NCI-H1694 treated with DMSO at 0.1 percent for 48 hours (cell line): Measurements from ENCODE around the gene MOK.

Experiments used
- DNase-seq: peaks from one replicate; lab custom pipeline; 2025; lab: John Stamatoyannopoulos, UW

The MOK gene

DNA sequence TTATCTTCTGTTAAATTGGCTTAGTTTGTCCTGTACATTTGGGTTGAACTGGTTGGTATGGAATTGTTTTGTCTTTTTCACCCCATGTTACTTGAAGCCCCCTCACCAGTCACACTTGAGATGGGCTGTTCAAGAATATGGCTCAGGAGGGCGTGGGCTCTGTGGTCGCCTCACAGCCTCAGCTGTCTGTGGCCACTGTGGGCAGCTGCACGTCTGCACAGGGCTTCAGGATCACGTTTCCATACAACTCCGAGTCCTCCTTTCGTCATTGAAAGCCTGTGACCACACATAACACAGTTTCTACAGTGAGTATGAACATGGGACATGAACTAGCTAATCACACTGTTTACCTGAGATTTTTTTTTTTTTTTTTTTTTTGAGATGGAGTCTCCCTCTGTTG lies 81.3 kb downstream of the MOK start:
- no peak for DNase-seq

DNA sequence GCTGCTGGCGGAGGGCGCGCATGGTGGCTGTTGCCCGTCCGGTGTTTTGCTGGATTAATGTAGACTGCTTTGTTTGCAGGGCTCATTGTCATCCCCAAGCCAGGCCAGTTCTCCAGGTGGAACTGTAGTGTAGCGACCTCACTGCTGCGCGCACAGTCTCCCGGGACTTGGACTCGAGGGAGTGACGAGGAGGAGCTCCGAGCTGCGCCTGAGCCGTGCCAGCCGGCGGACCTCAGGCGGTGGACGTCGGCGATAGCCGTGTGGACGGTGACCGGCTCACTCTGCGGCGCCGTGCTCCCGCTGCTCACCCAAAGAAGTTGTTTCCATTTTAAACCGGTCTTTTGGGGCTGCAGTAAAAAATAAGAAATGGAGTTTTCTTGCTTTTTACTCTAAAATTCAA lies 82.2 kb downstream of the MOK start:
- no peak for DNase-seq

DNA sequence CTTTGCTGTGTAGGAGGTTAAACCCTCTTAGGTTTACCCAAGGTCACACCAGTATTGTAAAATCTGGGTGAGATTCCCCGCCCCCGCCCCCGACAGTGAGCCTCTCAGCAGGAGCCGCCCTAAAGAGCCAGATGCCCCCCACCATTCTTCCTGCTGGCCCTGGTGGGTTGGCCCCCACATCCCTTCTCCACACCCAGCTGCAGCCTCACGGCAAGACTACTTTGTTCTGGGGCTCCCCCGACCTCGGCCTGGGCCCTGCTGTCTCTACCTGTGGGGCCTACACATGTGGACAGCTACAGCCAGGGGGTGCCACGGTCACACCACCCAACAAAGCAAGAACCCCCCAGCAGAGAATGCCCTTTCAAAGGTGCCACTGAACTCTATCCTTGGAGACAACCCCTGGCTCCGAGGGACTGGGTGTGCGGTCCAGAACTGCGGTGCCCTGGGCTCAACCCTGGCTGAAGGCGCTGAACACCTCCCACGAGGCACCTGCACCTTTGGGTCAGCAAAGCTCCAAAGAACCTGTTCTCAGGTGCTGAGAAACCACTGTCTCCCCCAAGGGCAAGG lies 82.9 kb downstream of the MOK start:
- no peak for DNase-seq

DNA sequence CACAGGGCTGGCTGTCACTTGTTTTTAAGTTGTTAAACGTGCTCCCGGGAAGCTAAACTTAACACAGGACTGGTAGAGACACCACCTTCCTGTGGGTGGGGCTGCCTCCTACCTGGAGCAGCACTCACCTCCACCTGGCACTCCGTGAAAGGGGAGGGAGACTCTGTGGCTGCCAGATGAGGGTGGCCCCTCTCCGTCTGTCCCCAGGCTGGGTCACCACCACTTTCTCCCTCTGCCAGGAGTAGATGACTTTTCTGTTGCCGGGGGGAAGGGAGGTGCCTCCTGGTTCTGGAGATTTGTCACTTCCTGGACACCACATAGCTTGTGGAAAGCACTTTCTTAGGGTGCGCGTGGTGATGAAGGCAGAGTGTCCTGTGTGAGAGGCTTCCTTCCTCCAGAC lies 83.9 kb downstream of the MOK start:
- no peak for DNase-seq

DNA sequence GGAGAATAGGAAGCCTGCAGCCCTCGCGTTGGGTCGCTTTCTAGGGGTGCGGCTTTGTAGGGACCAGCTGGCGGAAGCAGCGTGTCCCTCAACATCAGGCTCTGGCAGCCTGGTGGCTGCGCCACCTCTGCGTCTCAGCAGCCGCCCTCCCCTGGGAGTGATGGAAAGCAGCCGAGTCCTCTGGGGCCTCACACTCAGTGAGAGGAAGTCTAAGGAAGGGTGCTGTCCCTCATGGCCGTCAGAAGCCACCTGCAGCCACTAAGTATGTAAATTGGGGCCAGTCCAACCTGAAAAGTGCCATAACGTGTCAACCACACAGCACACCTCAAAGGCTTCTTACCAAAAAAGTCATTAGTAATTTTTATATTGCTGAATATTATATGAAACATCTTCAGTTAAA lies 84.9 kb downstream of the MOK start:
- no peak for DNase-seq

DNA sequence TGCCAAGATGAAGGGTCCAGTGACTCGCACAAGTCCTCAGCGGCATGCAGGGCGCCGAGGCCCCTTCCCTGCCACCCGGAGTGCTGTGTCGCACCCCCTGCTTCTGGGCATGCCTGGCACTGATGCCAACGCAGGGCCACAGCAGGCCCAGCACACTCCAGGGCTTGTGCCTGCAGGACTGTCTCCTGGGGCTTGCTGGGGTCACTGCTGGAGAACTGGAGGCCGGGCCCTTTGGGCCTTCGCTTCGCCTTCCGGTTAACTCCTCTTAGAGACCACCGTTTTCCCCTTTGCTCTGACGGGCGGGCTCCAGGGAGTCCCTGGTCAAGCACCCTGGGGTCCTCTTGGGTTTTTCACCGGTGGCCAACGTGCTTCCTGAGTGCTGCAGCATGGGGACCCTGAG lies 85.6 kb downstream of the MOK start:
- no peak for DNase-seq

DNA sequence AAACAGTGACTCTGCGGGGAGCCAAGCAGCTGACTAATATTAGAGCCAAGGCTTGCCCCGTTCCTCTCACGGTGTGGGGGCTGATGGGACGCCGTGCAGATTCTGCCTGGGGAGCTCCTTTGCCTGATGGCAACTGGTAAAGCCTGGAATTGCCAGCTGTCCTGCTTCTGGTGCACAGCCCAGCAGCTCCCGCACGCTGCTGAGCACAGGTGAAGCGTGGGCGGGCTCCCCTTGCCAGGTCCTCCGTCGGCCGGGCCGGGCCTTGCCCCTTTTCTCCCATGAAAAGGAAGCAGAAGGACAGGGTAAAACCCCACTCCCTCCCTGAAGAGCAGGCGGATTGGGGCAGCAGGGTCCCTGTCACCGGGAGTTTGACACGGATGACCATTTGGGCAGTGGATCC lies 86.3 kb downstream of the MOK start:
- no peak for DNase-seq

DNA sequence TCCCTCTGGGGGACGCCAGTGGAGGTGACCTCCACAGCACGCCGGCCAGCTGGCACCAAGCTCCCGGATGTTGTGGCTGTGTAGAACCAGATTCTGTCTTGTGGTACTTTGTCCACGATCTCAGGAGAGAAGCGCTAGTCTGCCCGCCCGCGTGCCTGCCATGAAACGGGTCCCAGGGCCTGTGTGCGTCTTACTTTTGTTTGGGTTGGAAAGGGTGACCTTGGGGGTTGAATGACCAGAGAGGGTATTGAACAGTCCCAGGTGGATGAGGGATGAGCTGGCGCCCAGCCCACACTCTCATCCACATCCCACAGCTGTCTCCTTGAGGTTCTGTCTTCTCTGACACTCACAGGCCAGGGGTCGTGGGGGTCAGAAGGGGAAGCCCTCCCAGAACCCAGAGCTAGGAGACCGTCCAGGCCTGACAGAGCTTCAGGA lies 87.0 kb downstream of the MOK start:
- no peak for DNase-seq

DNA sequence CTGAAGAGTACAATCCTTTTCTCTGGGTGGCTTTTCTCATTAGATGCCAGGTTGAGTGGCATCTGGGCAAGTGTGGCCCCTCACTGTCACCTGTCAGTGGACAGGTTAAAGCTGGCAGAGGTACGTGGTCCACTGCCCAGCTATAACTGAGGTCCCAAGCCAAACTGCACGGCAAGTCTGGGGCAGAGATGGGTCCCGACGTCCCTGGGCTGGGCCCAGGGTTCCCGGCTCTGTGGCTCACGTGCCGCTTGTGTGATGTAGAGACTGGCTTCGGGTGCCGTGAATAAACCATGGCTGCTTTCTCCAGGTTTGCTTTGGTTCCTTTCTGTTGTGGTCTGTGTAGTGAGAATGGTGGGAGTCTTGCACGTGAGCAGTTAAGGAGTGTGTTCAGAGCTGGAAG lies 87.6 kb downstream of the MOK start:
- no peak for DNase-seq

DNA sequence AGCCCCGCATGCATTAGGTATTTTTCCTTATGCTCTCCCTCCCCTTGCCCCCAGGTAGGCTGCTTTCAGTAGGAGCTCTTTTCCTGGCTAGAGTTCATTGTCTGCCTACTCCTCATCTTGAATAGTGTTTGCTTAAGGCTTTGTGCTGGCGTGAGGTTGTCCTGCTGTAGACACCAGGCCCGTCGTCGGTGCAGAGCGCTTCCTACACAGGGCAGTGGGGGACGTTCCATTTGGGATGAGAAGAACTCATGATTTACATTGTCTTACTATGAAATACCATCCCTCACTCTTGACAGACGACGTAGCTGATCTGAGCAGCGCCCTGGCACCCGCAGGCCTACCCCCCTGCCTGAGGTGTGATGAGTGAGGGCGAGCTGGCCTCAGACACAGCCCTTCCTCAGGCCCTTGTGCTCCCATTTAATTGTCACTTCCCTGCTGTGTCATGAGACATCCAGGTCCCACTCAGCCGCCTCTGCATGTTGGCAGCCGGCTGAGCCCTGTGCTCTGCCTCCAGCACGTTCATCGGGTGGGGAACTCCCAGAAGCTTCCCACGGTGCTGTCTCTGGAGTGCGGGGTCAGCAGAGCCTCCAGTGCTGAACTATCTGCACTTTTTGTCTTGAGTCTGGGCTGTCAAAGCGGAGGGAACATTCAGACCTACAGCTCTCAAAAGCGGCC lies 89.3 kb downstream of the MOK start:
- no peak for DNase-seq

DNA sequence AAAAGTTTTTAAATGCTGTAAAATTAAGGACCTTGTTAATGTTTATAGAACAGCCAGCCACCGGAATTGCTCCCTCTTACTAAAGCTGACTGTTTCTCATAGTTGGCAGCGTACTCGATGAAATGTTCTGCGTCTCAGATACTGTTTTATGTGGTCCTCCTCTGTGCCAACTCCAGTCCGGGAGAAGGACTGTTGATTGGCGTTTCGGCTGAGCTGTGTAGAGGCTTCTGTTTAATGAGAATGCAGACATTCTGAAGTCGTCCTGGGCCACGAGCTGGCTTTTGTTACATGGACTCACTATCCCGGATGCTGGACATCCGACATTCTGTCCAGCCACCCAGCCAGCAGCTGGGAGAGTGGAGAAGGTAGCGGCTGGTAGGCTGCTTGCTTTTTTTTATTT lies 89.9 kb downstream of the MOK start:
- no peak for DNase-seq

DNA sequence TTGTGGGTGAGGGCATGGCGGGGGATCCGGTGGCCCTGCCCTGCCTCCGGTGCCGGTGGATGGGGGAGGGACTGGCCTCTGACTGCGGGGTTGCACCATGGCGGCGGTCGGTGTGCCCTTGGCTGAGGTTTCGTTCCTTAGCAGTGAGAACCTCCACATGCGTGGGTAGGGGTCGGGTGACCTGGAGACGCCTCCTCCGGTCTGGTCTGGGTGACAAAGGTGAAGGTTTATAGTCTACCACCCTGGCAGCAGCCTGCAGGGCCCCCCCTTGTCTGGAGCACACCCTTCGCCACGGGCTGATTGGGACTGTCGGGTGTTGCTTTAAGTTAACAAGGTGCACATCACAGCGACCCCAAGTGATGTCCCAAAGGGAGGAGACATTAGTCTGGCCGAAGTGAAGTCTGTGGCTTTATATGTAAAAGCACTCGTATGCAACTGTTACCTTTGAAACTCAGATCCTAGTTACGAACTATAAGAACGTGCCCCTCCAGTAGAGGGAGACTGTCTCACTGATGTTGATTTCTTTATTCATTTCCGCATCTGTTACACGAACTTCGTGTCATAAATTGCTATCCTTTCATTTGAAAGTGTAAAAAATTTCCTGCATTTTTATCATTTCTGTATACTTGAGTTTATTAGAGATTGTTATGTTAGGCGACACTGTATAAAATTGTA lies 90.8 kb downstream of the MOK start:
- DNase-seq, result no peak

DNA sequence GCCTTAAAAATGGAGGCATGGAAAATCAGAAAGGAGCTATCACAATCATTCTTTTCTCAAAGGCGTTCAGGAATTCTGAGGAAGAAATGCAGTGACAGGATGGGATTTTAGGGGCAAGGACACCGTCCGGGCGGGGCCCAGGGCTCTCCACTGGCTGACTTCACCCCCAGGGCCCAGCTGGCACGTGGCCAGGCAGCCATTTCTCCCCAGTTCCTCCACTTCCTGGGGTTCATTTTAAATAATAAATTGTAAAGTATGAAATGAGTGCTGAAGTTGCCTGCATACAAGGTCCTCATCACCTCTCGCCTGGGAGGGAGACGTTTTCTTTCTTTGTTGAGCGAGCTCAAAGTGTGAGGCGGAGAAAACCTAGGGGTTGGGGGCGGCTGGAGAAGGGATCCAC lies 91.5 kb downstream of the MOK start:
- no peak for DNase-seq

DNA sequence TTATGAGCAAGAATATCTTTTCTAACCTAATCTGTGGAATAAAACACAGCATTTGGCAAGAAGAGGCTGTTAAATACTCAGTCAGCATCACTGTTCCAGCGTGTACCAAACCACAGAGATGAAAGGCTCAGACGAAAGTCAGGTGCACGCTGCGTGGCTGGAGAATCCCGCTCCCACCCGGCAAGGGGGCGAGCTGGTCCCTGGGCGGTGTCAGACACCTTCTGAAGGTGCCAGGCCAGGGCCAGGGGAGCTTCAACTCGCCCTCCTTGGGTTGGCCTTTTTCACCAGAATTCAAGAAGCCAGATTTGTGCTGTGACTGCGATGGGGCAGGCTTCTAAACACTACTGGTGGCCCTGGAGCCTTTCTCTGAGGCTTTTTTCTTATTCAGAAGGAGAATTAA lies 92.1 kb downstream of the MOK start:
- no peak for DNase-seq

DNA sequence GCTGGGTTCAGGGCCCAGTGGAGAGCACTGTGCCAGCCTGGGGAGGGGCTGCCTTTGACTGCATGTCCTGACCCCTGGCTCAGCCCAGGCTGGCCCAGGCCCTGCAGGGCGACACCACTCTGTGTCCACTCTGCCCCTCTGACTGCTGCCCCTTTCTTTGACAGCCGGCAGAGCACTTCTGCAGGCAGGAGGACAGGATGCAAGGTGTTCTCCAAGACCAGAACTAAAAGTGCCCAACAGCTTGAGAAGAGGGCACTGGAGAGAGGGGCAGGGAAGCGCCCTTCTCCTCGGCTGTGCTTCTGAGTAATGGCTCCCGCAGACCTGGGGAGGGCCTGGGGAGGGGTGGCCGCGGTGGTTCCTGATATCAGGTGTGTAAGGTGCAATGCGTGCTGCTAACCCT lies 92.6 kb downstream of the MOK start:
- no peak for DNase-seq

DNA sequence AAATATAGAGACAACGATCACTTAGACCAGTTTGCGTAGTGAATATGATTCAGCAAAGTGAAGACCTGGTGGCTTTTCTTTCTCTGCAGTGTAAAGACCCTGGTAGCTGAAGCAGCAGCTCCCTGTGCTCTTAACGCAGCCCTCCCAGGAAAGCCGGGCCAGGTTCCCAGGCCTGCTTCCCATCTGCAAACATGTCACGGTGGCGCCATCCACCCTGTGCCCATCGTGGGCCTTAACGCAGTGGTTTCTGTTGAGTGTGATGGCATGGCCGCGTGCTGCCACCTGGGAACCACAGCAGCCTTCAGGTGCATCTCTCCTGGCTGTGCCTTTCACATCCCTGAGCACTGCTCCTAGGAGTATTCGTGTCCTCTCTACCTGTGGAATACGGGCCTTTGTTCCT lies 93.7 kb downstream of the MOK start:
- no peak for DNase-seq

DNA sequence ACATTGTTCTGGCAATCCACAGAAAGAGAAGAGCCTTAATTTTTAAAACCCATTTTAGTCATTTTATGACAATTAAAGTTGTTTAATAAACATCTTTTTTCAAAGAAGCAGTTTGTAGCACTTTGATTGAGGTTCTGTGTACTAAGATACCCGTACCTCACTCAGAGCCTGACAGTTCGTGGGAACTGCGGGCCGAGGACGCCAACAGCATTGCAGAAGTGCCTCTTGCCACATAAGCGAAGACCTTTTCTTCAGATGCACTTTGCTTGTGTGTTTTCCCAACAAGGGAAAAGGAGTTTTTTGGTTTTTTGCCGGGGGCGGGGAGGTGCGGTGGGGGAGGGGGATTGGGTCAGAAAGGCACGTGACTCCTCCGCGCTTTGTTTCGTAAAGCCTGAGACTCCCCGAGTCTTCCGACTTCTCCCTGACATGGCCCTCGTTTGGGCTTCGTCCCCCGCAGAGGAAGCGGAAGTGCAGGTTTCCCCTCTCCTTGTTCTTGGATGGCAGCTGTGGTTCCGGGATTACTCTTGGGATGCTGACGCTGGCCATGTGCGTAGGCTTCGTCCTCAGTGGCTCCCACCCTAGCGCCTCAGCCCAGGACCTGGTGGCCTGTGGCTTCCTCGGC lies 94.4 kb downstream of the MOK start:
- DNase-seq, result no peak

DNA sequence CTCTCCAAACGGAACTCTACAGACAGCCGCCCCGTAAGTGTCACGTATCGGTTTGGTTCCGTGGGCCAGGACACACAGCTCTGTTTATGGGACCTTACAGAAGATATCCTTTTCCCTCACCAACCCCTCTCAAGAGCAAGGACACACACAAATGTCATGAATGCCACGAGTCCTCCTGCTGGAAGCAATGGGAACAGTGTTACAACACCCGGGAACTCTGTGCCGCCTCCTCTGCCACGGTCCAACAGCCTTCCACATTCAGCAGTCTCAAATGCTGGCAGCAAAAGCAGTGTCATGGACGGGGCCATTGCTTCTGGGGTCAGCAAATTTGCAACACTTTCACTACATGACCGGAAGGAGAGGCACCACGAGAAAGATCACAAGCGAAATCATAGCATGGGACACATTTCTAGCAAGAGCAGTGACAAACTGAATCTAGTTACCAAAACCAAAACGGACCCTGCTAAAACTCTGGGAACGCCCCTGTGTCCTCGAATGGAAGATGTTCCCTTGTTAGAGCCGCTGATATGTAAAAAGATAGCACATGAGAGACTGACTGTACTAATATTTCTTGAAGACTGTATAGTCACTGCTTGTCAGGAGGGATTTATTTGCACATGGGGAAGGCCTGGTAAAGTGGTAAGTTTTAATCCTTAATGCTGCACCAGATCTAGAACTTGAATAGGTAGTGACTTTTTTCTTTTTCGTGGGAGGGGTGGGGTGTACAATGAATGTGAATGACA lies 95.6 kb downstream of the MOK start:
- no peak for DNase-seq

DNA sequence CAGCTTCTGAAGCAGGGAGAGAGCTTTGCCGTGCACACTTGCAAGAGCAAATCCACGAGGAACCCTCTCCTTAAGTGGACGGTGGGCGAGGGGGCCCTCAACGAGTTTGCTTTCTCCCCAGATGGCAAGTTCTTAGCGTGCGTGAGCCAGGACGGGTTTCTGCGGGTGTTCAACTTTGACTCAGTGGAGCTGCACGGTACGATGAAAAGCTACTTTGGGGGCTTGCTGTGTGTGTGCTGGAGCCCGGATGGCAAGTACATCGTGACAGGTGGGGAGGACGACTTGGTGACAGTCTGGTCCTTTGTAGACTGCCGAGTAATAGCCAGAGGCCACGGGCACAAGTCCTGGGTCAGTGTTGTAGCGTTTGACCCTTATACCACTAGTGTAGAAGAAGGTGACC lies 96.2 kb downstream of the MOK start:
- DNase-seq, result no peak

DNA sequence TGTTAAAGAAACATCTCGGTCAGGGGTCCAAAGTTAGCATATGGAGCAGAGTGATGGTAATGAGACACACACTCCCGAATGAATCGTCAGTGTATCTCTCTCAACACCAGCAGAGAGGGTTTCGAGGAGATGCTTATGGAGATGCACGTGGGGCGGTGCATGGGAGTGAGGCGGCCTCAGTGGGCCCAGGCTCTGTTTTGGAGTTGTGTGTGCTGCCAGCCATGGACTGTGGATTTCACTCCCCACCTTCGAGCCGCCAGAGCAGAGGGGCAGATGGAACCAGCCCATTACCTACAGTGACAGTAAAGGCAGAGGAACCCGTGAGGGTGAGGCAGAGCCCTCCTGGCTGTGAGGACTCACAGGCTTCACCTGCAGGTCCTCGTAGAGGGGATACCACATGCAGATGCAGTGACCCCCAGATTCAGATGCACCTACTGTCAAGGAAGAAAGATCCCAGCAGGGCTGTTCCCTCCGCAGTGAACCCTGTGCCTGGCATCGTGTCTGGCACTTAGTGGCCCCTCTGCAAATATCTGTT lies 97.1 kb downstream of the MOK start:
- DNase-seq, result no peak

DNA sequence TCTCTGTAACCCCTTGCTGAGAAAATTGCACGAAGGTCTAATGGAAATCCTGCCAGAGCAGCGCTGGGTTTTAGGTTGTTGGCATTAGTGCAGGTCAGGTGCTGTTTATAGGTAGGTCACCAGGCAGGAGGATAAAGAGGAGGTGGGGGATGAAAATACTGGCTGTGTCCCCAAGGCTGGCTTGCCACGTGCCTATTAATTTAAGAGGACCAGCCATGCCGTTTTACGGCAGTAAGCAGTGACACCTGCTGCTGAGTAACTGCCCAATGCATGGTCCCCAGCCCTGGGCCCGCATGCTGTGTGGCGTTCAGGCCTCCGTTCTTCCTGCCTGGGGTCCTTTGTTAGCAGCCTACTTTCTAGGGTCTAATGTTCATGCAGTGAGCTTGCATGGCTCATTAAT lies 98.0 kb downstream of the MOK start:
- DNase-seq, result no peak

DNA sequence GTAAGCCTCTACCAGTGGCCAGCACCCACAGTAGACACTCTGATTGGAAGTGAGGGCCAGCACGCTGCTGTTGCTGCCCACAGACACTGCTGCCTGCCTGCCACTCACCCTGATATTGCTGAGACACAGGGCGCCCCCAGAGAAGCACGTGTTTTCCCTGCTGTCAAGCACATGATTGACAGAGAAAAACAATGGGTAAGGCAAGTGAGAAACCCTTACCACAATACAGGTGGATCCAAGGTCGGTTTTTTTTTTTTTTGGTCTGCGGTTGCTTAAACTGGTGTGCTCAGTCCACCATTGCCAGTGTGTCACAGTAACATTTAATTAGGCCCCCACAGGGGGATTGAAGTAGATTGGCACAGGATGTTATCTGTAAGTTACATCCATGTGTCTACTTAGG lies 99.4 kb downstream of the MOK start:
- DNase-seq, result no peak
